HG03575 (cell line): Measurements from ENCODE around the gene ACAT1.
"Not testable (repeated sequence)": the region's sequence is repeated elsewhere in the genome, so short reads cannot be mapped to it uniquely, and the experiment has no call there.

Experiments used
- ATAC-seq: cut with Tn5 transposase; IDR thresholded peaks from one replicate; pipeline ENCODE4 v1.9.1; 2021; ENCODE audit not compliant: unreplicated experiment, insufficient number of reproducible peaks, low FRiP score; ENCODE audit errors: extremely low read depth

ACAT1 gene

DNA sequence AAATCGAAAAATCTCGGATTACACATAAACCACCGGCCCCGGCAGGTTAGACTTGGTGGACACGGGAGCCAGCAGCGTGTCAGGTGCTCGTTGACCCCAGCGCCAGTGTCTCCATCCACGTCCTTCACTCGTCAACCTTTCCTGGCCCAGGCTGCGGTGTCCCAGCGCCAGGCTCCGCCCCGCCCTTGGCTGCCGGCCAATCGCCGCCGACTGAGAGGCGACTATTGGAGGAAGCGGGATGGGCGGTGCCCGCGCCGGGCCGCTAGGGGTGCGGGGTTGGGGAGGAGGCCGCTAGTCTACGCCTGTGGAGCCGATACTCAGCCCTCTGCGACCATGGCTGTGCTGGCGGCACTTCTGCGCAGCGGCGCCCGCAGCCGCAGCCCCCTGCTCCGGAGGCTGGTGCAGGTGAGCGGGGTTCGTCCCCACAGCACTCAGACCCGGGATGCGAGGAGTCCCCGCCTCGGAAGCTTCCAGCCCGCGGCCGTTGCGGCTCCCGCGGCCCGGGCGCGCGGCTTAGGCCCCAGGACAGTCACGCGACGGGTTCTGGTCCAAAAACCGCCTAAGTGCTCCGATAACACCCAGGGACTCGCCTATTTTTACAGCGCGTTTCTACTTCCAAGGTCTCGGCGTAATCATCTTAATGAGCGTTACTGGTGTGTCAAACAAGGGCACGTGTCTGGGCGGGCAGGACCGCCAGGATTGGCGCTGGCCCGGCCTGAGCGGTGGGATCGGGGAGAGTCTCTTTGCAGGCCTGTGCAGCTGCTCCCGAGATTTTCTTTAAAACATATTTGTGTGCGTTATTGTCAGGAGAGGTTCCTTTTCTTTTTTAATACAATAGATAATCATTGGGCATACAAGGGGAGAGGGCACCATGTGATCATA is at the start of gene ACAT1:
ACAT1 (plus strand) TSS at position 294 of the 882 bp plus-strand sequence; CDS start at position 334, 40 bp downstream.
- ATAC-seq = peak; percentile 59

DNA sequence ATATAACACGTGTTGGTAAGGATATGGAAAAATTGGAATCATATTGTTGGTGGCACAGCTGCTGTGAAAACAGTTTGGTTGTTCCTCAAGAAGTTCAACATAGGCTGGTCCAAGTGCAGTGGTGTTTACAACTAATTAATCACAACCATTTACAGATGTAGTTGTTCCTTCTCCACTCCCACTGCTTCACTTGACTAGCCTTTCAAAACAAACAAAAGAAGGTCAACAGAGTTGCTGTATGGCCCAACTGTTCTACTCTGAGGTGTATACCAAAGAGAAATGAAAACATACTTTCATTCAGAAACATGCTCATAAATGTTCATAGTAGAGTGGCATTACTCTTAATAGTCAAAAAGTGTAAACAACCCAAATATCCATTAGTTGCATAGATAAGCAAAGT is 36.6 kb upstream of the ACAT1 start:
- ATAC-seq = no peak

DNA sequence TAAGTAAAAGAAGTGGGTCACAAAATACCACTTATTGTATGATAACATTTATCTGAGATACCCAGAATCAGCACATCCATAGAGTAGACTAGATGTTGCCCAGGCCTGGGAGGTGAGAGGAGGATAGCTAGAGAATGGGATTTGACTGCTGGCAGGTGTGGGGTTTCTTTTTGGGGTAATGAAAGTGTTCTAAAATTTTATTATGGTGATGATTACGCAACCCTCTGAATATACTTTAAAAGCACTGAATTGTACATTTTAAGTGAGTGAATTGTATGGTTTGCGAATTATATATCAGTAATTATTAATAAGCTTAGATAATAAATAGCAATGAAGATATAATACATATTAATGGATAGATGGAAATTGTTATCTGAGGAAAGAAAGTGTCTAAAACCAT is 35.7 kb upstream of the ACAT1 start:
- ATAC-seq = no peak

DNA sequence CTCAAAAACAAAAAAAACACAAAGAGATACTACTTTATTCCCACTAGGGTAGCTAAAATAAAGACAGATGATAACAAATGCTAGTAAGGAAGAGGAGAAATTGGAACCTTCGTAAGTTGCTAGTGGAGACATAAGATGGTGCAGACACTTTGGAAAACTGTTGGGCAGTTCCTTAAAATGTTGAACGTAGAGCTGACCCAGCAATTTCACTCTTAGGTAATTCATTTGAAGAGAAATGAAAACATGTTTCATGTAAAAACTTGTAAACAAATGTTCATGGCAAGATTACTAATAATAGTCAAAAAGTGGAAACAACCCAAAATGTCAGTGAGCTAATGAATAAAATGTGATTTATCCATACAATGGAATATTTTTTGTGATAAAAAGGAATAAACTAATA is 29.2 kb upstream of the ACAT1 start:
- no peak for ATAC-seq

DNA sequence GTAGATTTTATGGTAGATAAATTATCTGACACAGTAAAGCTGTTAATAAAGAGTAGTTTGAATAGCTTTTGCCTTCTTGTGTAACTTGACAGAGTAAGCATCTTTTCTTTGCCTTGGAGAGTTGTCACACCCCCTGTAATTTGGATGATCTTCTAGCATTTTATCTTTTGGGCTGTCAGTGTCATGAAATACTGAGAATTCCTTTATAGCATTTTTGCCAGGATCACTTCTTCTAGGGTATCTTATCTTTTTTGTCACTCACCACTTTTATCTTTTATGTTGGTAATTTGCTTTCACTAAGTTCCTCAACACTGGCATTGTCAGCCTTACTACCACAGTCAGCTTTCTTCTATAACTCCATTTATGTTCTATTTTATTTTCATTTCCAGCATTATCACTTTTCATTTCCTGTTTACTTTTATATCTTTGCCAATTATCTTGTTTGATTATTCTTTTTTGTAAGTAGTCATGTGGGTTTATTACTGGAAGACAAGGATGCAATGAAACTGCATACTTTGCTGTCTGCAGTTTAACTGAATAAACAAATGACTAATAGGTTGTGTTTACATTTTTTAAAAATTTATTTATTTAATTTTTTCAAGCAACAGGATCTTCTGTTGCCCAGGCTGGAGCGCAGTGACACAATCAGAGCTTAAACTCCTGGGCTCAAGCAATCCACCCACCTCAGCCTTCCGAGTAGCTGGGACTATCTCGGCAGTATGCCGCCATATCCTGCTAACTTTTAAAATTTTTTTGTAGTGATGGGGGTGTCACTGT is 28.1 kb upstream of the ACAT1 start:
- no peak for ATAC-seq

DNA sequence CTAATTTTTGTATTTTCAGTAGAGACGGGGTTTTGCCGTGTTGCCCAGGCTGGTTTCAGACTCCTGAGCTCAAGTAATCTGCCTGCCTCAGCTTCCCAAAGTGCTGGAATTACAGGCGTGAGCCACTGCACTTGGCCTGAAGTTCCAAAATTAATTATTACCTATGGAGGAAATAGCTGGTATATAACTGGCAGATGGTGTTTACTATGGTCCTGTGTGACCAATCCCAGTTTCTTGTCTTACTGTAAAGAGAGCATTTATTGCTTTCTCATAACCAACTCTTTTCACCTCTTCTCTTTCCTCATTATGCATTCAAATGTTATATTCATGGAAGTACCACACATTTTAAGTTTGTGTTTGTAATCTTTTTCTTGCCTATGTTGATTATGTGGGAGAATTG is 24.2 kb upstream of the ACAT1 start:
- no peak for ATAC-seq

DNA sequence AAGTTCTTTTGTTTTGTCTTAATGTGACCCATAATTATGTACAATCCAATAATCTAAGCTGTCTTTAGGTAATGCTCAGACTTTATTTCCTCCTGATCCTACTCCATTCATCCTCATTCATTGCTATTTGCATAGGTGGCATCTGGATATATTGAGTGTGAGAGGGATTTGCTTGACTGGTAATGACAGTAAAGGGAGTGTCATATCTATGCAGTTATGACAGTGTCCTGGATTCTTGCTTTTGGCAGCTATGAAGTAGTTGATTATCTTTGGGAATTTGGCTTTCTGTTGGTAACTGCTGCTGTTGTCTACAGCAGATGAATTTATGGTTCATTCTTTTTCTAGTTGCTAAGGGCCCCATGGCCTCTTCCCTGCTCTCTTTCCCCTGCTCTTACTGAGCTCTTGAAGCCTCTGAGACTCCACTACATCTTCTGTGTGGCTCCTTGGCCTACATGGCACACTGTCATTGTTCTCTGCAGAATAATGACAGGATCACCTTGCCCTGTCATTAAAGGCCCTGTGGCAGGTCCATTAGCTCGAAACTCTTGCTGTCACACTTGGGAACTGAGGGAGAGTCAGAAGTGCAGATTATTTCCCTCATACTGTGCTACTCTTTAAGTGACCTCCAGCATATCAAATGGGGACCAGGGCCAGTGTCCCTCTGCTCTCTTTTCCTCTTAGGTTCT is 20.1 kb upstream of the ACAT1 start:
- no peak for ATAC-seq

DNA sequence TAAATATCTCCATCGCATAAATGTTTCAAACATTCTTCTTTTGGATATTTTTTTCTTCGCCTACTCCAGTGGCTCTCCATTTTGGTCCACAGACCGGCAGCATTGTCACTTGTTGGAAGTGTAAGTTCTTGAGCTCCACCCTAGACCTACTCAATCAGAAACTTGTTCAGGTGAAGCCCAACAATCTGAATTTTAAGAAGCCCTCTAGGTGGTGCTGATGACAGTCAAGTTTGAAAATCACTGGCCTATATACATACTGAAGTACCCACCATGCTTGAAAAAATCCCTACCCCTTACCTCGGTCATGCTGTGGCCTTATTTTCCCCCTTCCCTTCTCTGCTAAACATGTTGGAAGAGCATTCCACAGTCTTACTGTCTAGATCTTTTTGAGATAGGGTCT is 10.2 kb upstream of the ACAT1 start:
- no peak for ATAC-seq

DNA sequence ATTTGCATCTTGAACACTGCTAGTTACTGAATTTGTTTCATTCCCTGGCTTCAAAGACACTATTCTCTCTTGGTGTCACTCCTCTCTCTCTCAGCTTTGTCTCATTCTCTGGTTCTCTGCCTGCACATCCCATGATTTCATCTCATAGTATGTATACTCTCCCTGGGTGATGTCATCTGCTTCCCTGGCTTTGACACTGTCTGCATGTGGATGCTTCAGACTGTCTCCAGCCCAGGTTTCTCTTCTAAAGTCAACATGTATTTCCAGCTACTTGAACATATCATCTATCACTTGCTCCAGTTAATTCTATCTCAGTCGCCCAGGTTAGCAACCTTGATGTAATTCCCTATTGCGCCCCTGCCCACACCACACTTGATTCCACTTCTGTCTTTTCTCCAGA is 9.3 kb upstream of the ACAT1 start:
- ATAC-seq = no peak

DNA sequence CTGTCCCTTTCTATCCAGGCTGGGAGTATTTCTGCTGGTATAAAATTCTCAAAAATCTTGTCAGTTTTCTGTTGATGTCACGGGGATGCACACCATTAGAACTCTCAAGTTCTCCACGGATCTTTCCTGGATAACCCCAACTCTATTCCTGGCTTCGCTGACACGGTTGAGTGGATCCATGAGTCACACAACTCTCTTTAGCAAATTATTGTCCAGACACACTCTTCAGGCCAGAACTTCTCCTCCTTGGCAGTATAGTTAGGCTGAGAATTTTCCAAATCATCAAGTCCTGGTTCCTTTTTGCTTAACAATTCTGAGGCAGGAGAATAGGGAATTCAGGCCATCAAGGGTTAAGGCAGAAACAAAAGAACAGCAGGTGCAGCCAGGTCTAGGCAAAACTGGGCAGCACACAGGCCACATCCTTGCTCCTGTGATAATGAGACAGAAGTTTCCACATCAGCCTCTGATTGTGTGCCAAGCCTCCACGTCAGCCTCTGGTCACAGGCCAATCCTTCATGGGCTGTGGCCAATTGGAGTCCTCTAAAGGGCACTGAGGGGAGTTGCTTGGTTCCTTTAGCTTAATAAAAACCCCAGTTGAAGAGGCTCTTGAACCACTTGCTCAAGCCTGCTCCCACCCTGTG is 5.7 kb upstream of the ACAT1 start:
- ATAC-seq = no peak

DNA sequence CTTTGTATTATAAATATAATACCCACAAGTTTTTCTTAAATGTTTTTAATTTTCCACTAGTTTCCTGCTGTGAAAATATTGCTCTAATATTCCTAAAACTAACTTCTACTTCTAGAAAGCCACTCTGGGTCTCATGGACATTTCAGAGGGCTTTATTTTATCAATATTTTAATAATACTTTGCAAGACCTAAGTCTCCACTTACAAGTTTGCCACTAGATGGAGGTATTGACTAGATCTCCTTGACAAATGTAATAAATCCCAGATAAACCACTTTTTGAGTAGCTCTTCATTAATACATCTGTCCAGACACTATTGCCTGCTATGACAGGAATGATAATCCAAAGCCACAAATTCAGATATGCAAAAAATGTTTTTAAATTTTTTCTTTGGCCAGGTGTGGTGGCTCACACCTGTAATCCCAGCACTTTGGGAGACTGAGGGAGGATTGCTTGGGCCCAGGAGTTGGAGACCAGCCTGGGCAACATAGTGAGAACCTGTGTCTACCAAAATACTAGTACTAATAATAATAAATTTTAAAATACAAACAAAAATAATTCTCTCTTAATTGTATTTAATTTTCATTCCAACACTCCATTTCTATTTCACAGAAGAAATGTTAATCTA is 3.5 kb upstream of the ACAT1 start:
- no peak for ATAC-seq

DNA sequence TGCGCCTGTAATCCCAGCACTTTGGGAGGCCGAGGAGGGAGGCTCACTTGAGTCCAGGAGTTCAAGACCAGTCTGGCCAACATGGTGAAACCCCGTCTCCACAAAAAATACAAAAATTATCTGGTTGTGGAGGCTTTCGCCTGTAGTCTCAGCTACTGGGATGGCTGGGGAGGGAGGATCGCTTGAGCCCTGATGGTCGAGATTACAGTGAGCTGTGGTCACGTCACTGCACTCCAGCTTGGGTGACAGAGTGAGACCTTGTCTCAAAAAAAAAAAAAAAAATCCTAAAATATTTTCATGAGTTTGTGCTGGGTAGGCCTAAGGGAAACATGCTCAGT is 462 bp upstream of the ACAT1 start:
- ATAC-seq = not testable (repeated sequence)

DNA sequence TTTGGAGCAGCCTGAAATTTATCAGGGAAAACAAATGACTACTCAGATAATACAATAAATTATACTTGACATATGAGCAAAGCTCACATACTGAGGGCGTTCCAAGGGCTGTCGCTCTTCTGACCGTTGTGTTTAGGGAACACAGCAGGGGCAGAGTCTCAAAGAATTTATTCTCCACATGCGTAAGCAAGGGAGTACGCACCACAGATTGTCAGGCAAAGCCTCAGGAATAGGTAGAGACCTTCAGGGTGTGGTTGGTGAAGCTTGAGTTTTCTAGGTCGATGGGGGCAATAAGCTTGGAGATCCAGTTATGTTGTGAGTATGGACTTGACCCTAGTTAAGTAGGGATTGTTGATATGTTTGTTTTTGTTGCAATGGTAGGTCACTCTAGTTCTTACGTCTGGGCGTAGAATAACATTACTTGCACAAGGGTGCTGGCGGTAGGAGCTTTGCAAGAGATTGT is 830 bp downstream of the ACAT1 start:
- ATAC-seq = no peak

DNA sequence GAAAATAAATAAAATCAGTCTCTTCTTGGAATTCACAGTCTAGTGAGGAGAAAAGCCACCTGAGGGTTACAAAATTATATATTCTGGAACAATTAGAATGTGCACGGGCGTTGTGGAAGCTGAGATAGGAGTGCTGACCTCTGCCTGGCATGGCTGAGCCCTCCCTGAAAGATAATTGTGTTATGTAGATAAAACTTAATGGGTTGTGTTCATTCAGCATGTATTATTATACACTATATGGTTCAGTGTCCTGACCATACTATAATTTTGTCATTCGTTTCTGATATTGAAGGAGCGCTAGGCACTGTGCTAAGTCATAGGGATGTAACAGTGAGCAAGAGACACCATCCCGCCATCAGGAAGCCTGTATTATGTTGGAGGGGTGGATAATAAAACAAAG is 3.7 kb downstream of the ACAT1 start:
- ATAC-seq = no peak

DNA sequence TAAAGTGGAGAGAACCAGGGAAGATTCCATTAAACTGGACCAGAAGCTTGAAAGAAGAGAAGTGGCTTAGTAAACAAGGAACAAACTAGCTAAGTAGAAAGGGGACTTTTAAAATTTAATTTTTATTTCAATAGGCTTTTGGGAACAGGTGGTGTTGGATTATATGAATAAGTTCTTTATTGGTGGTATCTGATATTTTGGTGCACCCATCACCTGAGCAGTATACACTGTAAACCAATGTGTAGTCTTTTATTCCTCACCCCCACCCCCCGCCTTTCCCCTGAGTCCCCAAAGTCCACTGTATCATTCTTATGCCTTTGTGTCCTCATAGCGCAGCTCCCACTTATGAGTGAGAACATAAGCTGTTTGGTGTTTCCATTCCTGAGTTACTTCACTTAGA is 7.4 kb downstream of the ACAT1 start:
- no peak for ATAC-seq

DNA sequence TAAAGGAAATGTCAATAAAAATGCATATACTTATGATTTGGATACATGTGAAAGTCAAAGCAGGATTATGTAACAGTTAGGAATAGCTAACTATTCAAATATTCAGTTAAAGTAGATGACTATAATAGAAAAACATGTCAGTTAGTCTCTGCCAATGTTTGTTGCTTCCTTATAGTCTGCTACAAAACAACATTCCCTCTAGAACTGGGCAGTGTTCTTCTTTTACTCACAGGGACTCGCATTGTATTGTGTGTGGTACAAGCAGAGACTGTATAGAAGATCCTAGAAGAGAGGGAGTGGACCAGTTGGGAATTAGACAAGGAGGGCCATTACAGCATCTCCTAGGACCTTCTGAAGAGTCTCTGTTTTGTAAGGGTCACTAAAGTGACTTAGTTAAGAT is 10.6 kb downstream of the ACAT1 start:
- ATAC-seq = no peak

DNA sequence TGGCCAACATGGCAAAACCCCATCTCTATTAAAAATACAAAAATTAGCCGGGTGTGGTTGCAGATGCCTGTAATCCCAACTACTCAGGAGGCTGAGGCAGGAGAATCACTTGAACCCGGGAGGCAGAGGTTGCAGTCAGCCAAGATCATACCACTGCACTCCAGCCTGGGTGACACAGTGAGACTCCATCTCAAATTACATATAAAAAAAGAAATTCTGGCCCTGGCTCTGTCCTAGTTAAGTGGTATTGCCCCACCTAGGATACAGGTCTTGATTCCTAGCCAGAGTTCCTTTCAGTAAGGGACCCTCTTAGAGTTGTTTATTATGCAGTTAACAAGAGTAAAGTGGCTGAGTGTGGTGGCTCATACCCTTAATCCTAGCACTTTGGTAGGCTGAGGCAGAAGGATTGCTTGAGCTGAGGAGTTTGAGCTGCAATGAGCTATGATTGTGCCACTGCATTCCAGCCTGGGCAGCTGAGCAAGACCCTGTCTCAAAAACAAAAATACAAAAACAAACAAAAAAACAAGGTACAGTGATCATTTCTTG is 11.7 kb downstream of the ACAT1 start:
- not testable (repeated sequence) for ATAC-seq

DNA sequence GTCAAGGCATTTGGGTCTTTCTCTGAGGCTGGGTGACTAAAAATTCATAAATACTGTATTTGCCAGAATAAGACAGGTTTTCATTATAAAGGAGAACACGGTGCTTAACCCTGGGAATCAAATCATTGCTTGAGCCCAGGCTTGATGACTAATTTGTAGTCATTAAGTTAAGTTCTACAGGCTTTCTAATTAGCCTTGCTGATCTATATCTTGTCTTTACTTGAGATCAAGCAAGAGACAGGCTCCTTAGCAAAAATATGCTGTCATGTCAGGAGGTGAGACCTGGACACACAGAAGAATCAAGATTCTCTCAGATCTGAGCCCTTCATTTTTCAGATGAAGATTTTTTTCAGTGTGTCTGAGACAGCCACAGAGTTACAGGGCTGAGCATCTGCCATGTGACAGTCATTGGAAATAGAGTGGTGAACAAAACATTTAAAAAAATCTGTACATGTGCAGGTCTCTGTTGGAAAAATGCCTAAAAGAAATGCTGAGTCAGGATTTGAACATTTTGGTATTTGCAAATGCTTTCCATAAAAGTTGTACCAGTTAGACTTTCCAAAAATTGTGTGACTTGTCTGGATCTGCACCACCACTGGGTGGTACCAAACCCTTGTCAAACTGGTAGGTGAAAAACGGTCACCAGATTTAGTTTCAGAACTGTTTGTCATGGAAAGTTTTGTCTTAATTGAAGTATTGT is 14.6 kb downstream of the ACAT1 start:
- no peak for ATAC-seq
